ENCODE data around the gene HHIPL1. TPM values are rescaled to one million over a fixed set of nuclear protein-coding genes. Genes with fewer than 3 reads are reported as not detected.

The HHIPL1 gene
- total RNA-seq, 2 experiments from 2014 or later, result 0.25 to 0.72 TPM

DNA sequence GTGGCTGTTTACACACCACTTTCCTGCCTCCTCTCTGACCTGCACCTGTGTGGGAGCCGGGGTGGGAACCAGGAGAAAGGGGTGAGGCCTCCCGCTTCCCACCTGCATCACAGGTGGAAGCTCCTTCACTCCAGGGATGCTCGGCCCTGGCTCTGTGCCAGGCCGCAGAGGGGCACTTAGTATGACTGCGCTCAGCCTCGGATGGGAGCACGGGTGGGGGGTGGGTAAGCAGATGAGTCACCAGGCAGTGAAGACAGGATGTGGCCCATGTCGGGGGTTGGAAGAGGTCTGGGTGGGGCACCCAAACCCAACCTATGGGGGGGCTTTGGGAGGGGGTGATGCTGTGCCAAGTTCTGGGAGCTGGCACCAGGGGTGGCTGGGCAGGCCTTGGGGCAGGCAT lies 31.7 kb downstream of the HHIPL1 start:
- intact Hi-C loops (cut with micrococcal nuclease; ENCODE audit: unreplicated experiment), result no loop called here
- CTCF ChIA-PET (ENCODE audit: unreplicated experiment), result interaction anchor here (1.7 kb wide), 1 partner anchor 9 kb away, joined by 4 read pairs; no protein-coding TSS in a partner anchor
- DNase-seq (ENCODE audit: low spot score), result no peak
- no peak overlapping the region for H2AFZ ChIP-seq (ENCODE audit: low read length)
- TF ChIP-seq, protein P1, sequence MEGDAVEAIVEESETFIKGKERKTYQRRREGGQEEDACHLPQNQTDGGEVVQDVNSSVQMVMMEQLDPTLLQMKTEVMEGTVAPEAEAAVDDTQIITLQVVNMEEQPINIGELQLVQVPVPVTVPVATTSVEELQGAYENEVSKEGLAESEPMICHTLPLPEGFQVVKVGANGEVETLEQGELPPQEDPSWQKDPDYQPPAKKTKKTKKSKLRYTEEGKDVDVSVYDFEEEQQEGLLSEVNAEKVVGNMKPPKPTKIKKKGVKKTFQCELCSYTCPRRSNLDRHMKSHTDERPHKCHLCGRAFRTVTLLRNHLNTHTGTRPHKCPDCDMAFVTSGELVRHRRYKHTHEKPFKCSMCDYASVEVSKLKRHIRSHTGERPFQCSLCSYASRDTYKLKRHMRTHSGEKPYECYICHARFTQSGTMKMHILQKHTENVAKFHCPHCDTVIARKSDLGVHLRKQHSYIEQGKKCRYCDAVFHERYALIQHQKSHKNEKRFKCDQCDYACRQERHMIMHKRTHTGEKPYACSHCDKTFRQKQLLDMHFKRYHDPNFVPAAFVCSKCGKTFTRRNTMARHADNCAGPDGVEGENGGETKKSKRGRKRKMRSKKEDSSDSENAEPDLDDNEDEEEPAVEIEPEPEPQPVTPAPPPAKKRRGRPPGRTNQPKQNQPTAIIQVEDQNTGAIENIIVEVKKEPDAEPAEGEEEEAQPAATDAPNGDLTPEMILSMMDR (conservative IDR thresholded peaks at IDR 0.05; ENCODE audit: low read length), result no peak
- no peak for TF ChIP-seq EZH2phosphoT487 (IDR thresholded peaks at IDR 0.05; ENCODE audit: borderline replicate concordance, low read depth, low read length)
- no peaks in the 10 kb centered on the region for H4K20me1 ChIP-seq (ENCODE audit: insufficient read depth, low read length)
- no peak overlapping the region for H3K4me3 ChIP-seq (ENCODE audit: low read depth, low read length, poor library complexity, severe bottlenecking)
- BruUV-seq (replicated peaks), result no TSS peak
- no peaks in the 10 kb centered on the region for H3K79me2 ChIP-seq (ENCODE audit: insufficient read depth, low read depth, low read length)
- no peaks in the 10 kb centered on the region for H3K9me2 ChIP-seq (ENCODE audit: insufficient read depth, low read length)
- no peaks in the 10 kb centered on the region for H3K36me3 ChIP-seq (ENCODE audit: insufficient read depth, low read length)
- POLR2A ChIA-PET, result interaction anchor here (1.1 kb wide), 1 partner anchor 7 kb away, joined by 3 read pairs; no protein-coding TSS in a partner anchor
- H3K4me2 ChIP-seq (ENCODE audit: low read length), result no peak overlapping the region
- peaks cover 15% of the 10 kb centered on the region for H3K4me1 ChIP-seq (ENCODE audit: insufficient read depth, low read length, poor library complexity, severe bottlenecking)
- H3K9me3 ChIP-seq (ENCODE audit: low read length), result peaks cover 13% of the 10 kb centered on the region
- no peak overlapping the region for H3K27ac ChIP-seq (ENCODE audit: low read depth, low read length, poor library complexity, severe bottlenecking)

DNA sequence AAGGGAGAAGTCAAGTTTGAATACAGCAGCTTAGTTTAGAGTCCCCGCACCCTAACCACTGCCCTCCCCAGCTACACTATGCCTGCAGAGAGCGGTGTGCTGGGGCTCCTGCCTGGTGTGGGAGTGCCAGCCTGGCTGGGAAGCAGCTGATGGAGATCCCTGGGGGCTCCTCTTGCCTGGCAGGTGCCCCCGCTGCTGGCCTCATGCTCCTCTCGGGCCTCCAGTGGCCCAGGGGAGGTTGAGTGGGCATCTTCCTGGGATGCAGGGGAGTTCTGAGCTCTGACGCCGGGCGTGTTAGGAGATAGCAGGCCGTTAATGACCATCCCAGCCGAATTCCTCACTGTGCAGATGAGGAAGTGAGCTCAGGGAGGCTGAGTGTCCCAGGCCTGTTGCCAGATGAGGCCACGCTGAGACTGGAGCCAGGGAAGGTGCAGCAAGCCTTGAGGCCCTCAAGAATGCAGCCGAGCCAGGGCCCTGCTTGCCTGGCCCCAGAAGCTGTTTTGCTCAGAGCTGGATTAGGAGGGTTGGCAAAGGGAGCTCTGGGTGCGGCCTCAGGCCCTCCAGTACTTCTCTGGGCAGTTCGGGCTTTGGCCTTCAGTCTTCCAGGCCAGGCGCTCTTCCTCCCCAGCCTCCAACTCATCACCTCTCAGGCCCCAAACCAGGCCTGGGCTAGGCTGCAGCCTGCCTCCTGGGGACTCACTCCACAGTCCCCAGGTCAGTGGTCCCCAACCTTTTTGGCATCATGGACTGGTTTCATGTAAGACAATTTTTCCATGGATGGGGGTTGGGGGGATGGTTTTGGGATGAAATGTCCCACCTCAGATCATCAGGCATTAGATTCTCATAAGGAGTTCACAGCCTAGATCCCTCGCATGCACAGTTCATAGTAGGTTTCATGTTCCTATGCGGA lies 32.6 kb downstream of the HHIPL1 start:
- H3K36me3 ChIP-seq (ENCODE audit: insufficient read depth, low read length), result no peaks in the 10 kb centered on the region
- TF ChIP-seq EZH2phosphoT487 (IDR thresholded peaks at IDR 0.05; ENCODE audit: borderline replicate concordance, low read depth, low read length), result no peak
- TF ChIP-seq, protein P1 (conservative IDR thresholded peaks at IDR 0.05; ENCODE audit: low read length), result no peak
- DNase-seq (ENCODE audit: low spot score), result no peak
- H3K9me3 ChIP-seq (ENCODE audit: low read length), result peaks cover 13% of the 10 kb centered on the region
- H3K9me2 ChIP-seq (ENCODE audit: insufficient read depth, low read length), result no peaks in the 10 kb centered on the region
- H3K27ac ChIP-seq (ENCODE audit: low read depth, low read length, poor library complexity, severe bottlenecking), result no peak overlapping the region
- POLR2A ChIA-PET, result interaction anchor here (1.1 kb wide), 1 partner anchor 8 kb away, joined by 3 read pairs; no protein-coding TSS in a partner anchor
- H4K20me1 ChIP-seq (ENCODE audit: insufficient read depth, low read length), result no peaks in the 10 kb centered on the region
- CTCF ChIA-PET (ENCODE audit: unreplicated experiment), result interaction anchor here (1.7 kb wide), 1 partner anchor 10 kb away, joined by 4 read pairs; no protein-coding TSS in a partner anchor
- intact Hi-C loops (cut with micrococcal nuclease; ENCODE audit: unreplicated experiment), result no loop called here
- no peak overlapping the region for H3K4me3 ChIP-seq (ENCODE audit: low read depth, low read length, poor library complexity, severe bottlenecking)
- peaks cover 10% of the 10 kb centered on the region for H3K4me1 ChIP-seq (ENCODE audit: insufficient read depth, low read length, poor library complexity, severe bottlenecking)
- no peak overlapping the region for H2AFZ ChIP-seq (ENCODE audit: low read length)
- BruUV-seq (replicated peaks), result no TSS peak
- H3K79me2 ChIP-seq (ENCODE audit: insufficient read depth, low read depth, low read length), result no peaks in the 10 kb centered on the region
- H3K4me2 ChIP-seq (ENCODE audit: low read length), result no peak overlapping the region

DNA sequence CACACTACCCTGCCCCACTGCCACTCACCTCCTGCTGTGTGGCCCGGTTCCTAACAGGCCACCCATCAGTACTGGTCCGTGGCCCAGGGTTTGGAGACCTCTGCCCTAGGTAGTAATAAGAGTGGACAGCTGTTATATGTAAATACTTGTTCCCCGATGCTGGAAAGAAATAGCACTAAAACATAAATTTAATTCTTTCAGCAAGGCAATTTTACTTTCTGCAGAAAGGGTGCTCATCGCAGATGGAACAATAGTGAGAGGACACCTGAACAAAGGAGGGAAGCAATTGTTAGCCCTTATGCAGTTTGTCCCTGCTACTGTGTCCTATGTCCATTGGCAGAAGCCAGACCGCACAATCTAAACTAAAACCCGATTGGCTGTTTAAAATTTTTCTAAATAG lies 33.3 kb downstream of the HHIPL1 start:
- no peaks in the 10 kb centered on the region for H3K9me2 ChIP-seq (ENCODE audit: insufficient read depth, low read length)
- DNase-seq (ENCODE audit: low spot score), result no peak
- intact Hi-C loops (cut with micrococcal nuclease; ENCODE audit: unreplicated experiment), result no loop called here
- H3K27ac ChIP-seq (ENCODE audit: low read depth, low read length, poor library complexity, severe bottlenecking), result no peak overlapping the region
- H3K79me2 ChIP-seq (ENCODE audit: insufficient read depth, low read depth, low read length), result no peaks in the 10 kb centered on the region
- H3K36me3 ChIP-seq (ENCODE audit: insufficient read depth, low read length), result no peaks in the 10 kb centered on the region
- TF ChIP-seq, protein P1 (conservative IDR thresholded peaks at IDR 0.05; ENCODE audit: low read length), result no peak
- TF ChIP-seq EZH2phosphoT487 (IDR thresholded peaks at IDR 0.05; ENCODE audit: borderline replicate concordance, low read depth, low read length), result no peak
- H3K4me1 ChIP-seq (ENCODE audit: insufficient read depth, low read length, poor library complexity, severe bottlenecking), result peaks cover 5% of the 10 kb centered on the region
- no peak overlapping the region for H2AFZ ChIP-seq (ENCODE audit: low read length)
- H4K20me1 ChIP-seq (ENCODE audit: insufficient read depth, low read length), result no peaks in the 10 kb centered on the region
- BruUV-seq (replicated peaks), result no TSS peak
- no peak overlapping the region for H3K4me2 ChIP-seq (ENCODE audit: low read length)
- peaks cover 13% of the 10 kb centered on the region for H3K9me3 ChIP-seq (ENCODE audit: low read length)
- POLR2A ChIA-PET, result no interaction called here
- no peak overlapping the region for H3K4me3 ChIP-seq (ENCODE audit: low read depth, low read length, poor library complexity, severe bottlenecking)
- CTCF ChIA-PET (ENCODE audit: unreplicated experiment), result no interaction called here
